ENCODE data around the gene FBXO31.

The FBXO31 gene

GRCh38 chr16:87316450-87316922, 67.1 kb downstream of the FBXO31 start:
- DNase-seq (ENCODE audit: low spot score) (no peak), FAIRE-seq (no peak)

- FAIRE-seq: no peak
- no peak for DNase-seq (ENCODE audit: low spot score)
Measured at GRCh38 chr16:87314990-87315420, 68.6 kb downstream of the FBXO31 start.

GRCh38 chr16:87312008-87312407, 71.6 kb downstream of the FBXO31 start:
- FAIRE-seq: no peak
- DNase-seq (ENCODE audit: low spot score): no peak

GRCh38 chr16:87311387-87311786, 72.2 kb downstream of the FBXO31 start:
- FAIRE-seq (no peak), DNase-seq (ENCODE audit: low spot score) (no peak)

- no peak for DNase-seq (ENCODE audit: low spot score)
- no peak for FAIRE-seq
Measured at GRCh38 chr16:87310610-87311009, 73.0 kb downstream of the FBXO31 start.

GRCh38 chr16:87309620-87310525, 73.7 kb downstream of the FBXO31 start:
- FAIRE-seq: no peak

GRCh38 chr16:87308826-87309225, 74.8 kb downstream of the FBXO31 start:
- no peak for FAIRE-seq
- DNase-seq (ENCODE audit: low spot score): no peak

More at GRCh38 chr16:87309620-87310525, 73.7 kb downstream of the FBXO31 start:
- no peak for DNase-seq (ENCODE audit: low spot score)

- DNase-seq (ENCODE audit: low spot score): no peak
- FAIRE-seq: no peak
Measured at GRCh38 chr16:87306516-87306915, 77.1 kb downstream of the FBXO31 start.

GRCh38 chr16:87305505-87306391, 77.8 kb downstream of the FBXO31 start:
- FAIRE-seq (no peak), DNase-seq (ENCODE audit: low spot score) (no peak)

- no peak for DNase-seq (ENCODE audit: low spot score)
- no peak for FAIRE-seq
Measured at GRCh38 chr16:87304951-87305350, 78.6 kb downstream of the FBXO31 start.

GRCh38 chr16:87303962-87304521, 79.5 kb downstream of the FBXO31 start:
- no peak for FAIRE-seq
- no peak for DNase-seq (ENCODE audit: low spot score)

GRCh38 chr16:87303431-87303930, 80.1 kb downstream of the FBXO31 start:
- DNase-seq (ENCODE audit: low spot score): peak; percentile 10
- no peak for FAIRE-seq

- no peak for DNase-seq (ENCODE audit: low spot score)
- FAIRE-seq: no peak
Measured at GRCh38 chr16:87298857-87299465, 84.6 kb downstream of the FBXO31 start.

GRCh38 chr16:87297918-87298631, 85.5 kb downstream of the FBXO31 start:
- no peak for DNase-seq (ENCODE audit: low spot score)

GRCh38 chr16:87297407-87297806, 86.2 kb downstream of the FBXO31 start:
- FAIRE-seq: no peak

More at GRCh38 chr16:87297918-87298631, 85.5 kb downstream of the FBXO31 start:
- no peak for FAIRE-seq

GRCh38 chr16:87295661-87296531, 87.7 kb downstream of the FBXO31 start:
- DNase-seq (ENCODE audit: low spot score) (no peak), FAIRE-seq (no peak)

More at GRCh38 chr16:87297407-87297806, 86.2 kb downstream of the FBXO31 start:
- no peak for DNase-seq (ENCODE audit: low spot score)

GRCh38 chr16:87295259-87295658, 88.3 kb downstream of the FBXO31 start:
- DNase-seq (ENCODE audit: low spot score) (peak; percentile 33), FAIRE-seq (no peak)

- FAIRE-seq: no peak
- DNase-seq (ENCODE audit: low spot score): no peak
Measured at GRCh38 chr16:87293990-87294389, 89.6 kb downstream of the FBXO31 start.

- FAIRE-seq: no peak
- DNase-seq (ENCODE audit: low spot score): no peak
Measured at GRCh38 chr16:87291944-87292343, 91.6 kb downstream of the FBXO31 start.

Data from RCC 7860 (cell line).